ENCODE measurements around the gene SPDYE2. TPM values are rescaled to one million over a fixed set of nuclear protein-coding genes. Genes with fewer than 3 reads are reported as not detected.
A peak's percentile ranks its signal among the peaks of the same experiment; 100 is the strongest.
"Not testable (repeated sequence)": the region's sequence is repeated elsewhere in the genome, so short reads cannot be mapped to it uniquely, and the experiment has no call there.

The SPDYE2 gene
- total RNA-seq, 4 donors from 2014 or later, result not detected

DNA sequence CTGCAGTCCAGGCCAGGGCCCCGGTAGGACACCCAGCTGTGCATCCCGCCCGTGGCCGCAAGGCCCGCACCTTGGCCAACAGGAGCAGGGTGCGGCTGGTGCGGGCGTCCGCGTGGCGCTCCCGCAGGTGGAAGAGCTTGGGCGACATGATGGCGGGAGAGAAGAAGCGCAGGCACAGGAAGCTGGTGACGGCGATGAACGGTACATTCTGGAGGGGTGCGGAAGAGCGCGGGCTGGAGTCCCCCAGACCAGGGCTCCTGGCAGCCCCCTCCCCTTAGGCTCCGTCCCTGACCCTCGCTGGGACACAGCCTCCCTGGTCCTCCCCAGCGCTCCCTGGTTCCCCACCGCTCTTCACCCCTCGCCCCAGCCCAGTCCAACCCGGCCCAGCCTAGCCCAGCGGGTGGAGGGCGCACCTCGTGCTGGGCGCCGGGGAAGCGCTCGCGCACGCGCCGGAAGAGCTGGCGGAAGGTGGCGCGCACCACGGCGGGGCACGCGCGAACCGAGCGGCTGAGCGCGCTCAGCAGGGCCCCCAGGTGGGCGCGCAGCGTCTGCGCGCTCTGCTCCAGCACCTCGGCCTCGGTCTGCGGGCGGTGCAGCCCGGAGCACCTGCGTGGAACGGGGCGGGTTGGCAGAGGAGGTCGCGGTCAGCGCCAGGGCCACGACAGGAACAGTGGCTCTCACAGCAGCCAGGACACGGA lies 42.8 kb downstream of the SPDYE2 start:
- not testable (repeated sequence) for H3K36me3 ChIP-seq

GRCh38 chr7:102596036-102596435 lies 45.0 kb downstream of the SPDYE2 start:
- H3K9me3 ChIP-seq; DNase-seq; H3K27me3 ChIP-seq; H3K27ac ChIP-seq; intact Hi-C loops (cut with DNase I; ENCODE audit: low total_unique reads); H3K36me3 ChIP-seq; H3K4me3 ChIP-seq; H3K4me1 ChIP-seq: not testable (repeated sequence)

More for the DNA sequence above, 42.8 kb downstream of the SPDYE2 start:
- H3K4me1 ChIP-seq; intact Hi-C loops (cut with DNase I; ENCODE audit: low total_unique reads); H3K27me3 ChIP-seq; DNase-seq; H3K4me3 ChIP-seq; H3K9me3 ChIP-seq; H3K27ac ChIP-seq: not testable (repeated sequence)

- intact Hi-C loops (cut with DNase I; ENCODE audit: low total_unique reads); H3K27ac ChIP-seq; H3K4me3 ChIP-seq: not testable (repeated sequence)
Observed at GRCh38 chr7:102599699-102600098, 48.7 kb downstream of the SPDYE2 start.

DNA sequence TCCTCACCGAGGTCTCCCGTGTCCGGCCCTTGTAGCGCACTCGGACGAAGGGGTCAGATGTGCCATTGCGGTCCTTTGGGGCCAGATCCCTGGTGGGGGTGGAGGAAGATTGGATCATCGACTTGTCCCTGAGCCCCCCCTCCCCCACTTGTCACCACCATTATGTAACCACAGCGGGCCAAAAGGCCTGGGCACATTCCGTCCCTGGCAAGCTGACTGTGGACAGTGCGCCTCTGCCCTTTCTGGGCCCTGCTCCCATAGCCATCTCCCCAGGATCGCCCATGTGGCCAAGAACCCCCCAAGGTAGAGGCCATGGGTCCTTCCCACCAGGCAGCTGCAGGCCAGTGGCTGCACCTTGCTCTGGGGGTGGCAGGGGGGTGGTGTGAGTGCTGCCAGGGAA lies 51.3 kb downstream of the SPDYE2 start:
- DNase-seq; intact Hi-C loops (cut with DNase I; ENCODE audit: low total_unique reads); H3K9me3 ChIP-seq; H3K4me3 ChIP-seq; H3K4me1 ChIP-seq; H3K36me3 ChIP-seq; H3K27me3 ChIP-seq; H3K27ac ChIP-seq: not testable (repeated sequence)

More at GRCh38 chr7:102599699-102600098, 48.7 kb downstream of the SPDYE2 start:
- not testable (repeated sequence) for H3K27me3 ChIP-seq, H3K4me1 ChIP-seq, H3K9me3 ChIP-seq, H3K36me3 ChIP-seq, DNase-seq

GRCh38 chr7:102604431-102605145 lies 53.6 kb downstream of the SPDYE2 start:
- H3K27me3 ChIP-seq; H3K4me1 ChIP-seq; DNase-seq; intact Hi-C loops (cut with DNase I; ENCODE audit: low total_unique reads); H3K27ac ChIP-seq; H3K4me3 ChIP-seq; H3K9me3 ChIP-seq; H3K36me3 ChIP-seq: not testable (repeated sequence)

DNA sequence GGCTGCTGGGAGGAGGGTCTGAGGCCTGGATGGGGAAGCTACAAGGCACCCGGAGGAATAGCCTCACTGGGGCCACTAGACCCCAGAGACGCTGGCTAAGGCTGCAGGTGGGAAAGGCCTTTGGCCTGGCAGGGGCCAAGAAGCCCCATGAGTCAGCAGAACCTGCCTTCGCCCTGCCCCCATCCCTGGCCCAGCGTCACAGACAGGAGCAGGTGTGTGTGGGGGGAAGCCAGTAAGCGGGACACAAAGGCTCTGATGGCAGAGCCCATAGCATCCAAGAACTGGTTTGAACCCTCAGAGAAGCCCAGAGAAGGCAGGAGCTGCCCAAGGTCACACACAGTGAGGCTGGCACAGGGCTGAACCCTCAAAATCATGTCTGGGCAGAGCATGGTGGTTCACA lies 55.8 kb downstream of the SPDYE2 start:
- H3K27me3 ChIP-seq; H3K36me3 ChIP-seq; H3K27ac ChIP-seq; intact Hi-C loops (cut with DNase I; ENCODE audit: low total_unique reads); H3K4me3 ChIP-seq; H3K9me3 ChIP-seq; H3K4me1 ChIP-seq; DNase-seq: not testable (repeated sequence)

- not testable (repeated sequence) for H3K9me3 ChIP-seq
Observed at GRCh38 chr7:102609734-102610133, 58.7 kb downstream of the SPDYE2 start.

GRCh38 chr7:102610441-102610840 lies 59.4 kb downstream of the SPDYE2 start:
- H3K27me3 ChIP-seq; H3K27ac ChIP-seq; H3K4me3 ChIP-seq; intact Hi-C loops (cut with DNase I; ENCODE audit: low total_unique reads); H3K36me3 ChIP-seq; H3K4me1 ChIP-seq; H3K9me3 ChIP-seq: not testable (repeated sequence)
- peak; percentile 14 to 27 for DNase-seq

More at GRCh38 chr7:102609734-102610133, 58.7 kb downstream of the SPDYE2 start:
- intact Hi-C loops (cut with DNase I; ENCODE audit: low total_unique reads); H3K4me3 ChIP-seq; H3K36me3 ChIP-seq; H3K4me1 ChIP-seq; H3K27me3 ChIP-seq; H3K27ac ChIP-seq: not testable (repeated sequence)
- DNase-seq, result peak in 1 of 2 donors; percentile 9

DNA sequence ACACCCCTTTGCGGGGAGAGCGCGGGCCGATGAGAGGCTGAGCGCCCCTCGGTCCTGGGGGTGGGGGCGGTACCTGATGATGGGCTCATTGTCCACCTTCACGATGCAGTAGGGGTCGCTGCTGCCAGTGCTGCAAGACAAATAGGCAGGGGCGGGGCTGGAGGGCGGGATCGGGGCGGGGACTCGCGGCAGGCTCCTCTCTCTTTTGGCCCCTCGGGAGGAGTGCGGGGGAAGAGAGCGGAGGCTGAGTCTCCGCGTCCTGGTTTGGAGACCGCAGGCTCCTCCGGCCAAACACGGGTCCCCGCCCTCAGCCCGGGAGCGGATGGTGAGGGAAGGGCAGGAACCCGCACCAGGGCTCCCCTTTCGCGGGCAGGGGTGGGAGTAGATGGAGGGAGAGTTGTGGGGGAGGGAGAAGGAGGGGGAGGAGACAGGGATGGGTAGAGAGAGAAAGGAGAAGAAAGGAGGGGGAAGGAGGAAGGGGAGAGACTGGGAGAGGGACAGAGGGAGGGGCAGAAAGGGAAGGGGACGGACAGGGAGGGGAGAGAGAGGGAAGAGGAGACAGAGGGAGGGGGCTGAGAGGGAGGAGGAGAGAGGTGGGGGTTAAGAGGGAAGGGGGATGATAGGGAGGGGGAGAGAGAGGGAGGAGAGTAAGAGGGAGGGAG lies 60.1 kb downstream of the SPDYE2 start:
- H3K9me3 ChIP-seq; H3K4me3 ChIP-seq; H3K4me1 ChIP-seq; H3K36me3 ChIP-seq; H3K27me3 ChIP-seq; DNase-seq; intact Hi-C loops (cut with DNase I; ENCODE audit: low total_unique reads); H3K27ac ChIP-seq: not testable (repeated sequence)

DNA sequence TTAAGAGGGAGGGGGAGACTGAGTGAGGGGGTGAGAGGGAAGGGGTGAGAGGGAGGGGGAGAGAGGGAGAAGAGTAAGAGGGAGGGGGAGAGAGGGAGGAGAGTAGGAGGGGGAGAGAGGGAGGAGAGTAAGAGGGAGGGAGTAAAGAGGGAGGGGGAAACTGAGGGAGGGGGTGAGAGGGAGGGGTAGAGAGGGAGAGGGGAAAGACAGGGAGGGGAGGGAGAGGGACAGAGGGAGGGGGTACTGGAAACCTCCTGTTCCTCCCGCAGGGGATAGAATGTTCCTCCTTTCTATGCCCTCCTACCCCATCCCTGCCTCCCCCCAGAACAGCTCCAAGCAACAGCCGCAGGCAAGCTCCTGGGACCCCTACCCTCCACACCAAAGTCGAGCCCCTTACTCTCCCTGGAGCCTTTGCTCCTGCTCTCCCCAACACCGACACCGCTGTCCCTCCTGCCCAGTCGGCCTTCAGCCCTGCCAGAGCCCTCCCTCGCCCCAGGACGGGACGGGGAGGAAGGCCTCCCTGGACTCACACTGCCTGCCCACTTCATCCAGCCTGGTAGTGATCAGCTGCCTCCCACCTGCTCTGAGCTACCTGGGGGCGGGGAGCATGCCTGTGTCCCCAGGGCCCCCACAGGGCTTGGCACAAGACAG lies 60.8 kb downstream of the SPDYE2 start:
- peak overlapping the region; percentile 69 to 77 for H3K27ac ChIP-seq
- H3K27me3 ChIP-seq; H3K4me1 ChIP-seq; H3K36me3 ChIP-seq; intact Hi-C loops (cut with DNase I; ENCODE audit: low total_unique reads); H3K9me3 ChIP-seq; H3K4me3 ChIP-seq: not testable (repeated sequence)
- peak; percentile 31 to 53 for DNase-seq
